Measurements from ENCODE around the gene DPY19L1.
"Not testable (repeated sequence)": the region's sequence is repeated elsewhere in the genome, so short reads cannot be mapped to it uniquely, and the experiment has no call there.

- TF ChIP-seq CTCF (IDR thresholded peaks at IDR 0.05 in 4 of 5, conservative IDR thresholded peaks at IDR 0.05 in 1 of 5); POLR2A (IDR thresholded peaks at IDR 0.05): not testable (repeated sequence)
These were observed 89.9 kb downstream of the DPY19L1 start for GRCh38 chr7:34947427-34947826.
